Activated naive CD4-positive, alpha-beta T cell treated with anti-CD3 and anti-CD28 coated beads for 36 hours (primary cell): ENCODE measurements around the gene SPINT3. TPM values are rescaled to one million over a fixed set of nuclear protein-coding genes. Genes with fewer than 3 reads are reported as not detected.
"Not testable (repeated sequence)": the region's sequence is repeated elsewhere in the genome, so short reads cannot be mapped to it uniquely, and the experiment has no call there.

ENCODE experiments used
- CTCF ChIA-PET: fragments of 350-600 bp; sonication (Branson Sonifier 250); formaldehyde crosslinking; loops from one replicate; lab custom pipeline; 2021; ENCODE audit warnings: antibody characterized with exemption; lab: Charles Lee
- DNase-seq: peaks from one replicate; pipeline ENCODE4 v3.0.0-alpha.2; 2020
- H3K27ac Mint-ChIP-seq: one replicate; pipeline ENCODE4 v1.8.0; 2021; ENCODE audit warnings: mild to moderate bottlenecking, mixed read lengths
- H3K27me3 Mint-ChIP-seq: one replicate; pipeline ENCODE4 v1.8.0; 2021; ENCODE audit warnings: low read depth, mixed read lengths
- H3K36me3 Mint-ChIP-seq: one replicate; pipeline ENCODE4 v1.8.0; 2021; ENCODE audit warnings: low read depth, mixed read lengths
- H3K4me1 Mint-ChIP-seq: one replicate; pipeline ENCODE4 v1.8.0; 2021; ENCODE audit warnings: low read depth, mixed read lengths
- H3K4me3 Mint-ChIP-seq: one replicate; pipeline ENCODE4 v1.8.0; 2021; ENCODE audit warnings: mild to moderate bottlenecking, moderate library complexity, mixed read lengths
- H3K9me3 Mint-ChIP-seq: one replicate; pipeline ENCODE4 v1.8.0; 2021; ENCODE audit warnings: mixed read lengths
- intact Hi-C: fragments of 100-400 bp; cut with micrococcal nuclease; formaldehyde crosslinking; loops from one replicate; pipeline ENCODE4 v1.15.1; 2023
- total RNA-seq, 2 experiments: library from RNA; stranded (reverse); gene quantifications; one replicate each; pipeline ENCODE4 v1.2.3, GENCODE V29; 2021

Gene SPINT3
- total RNA-seq, 2 experiments from 2014 or later = not detected

DNA sequence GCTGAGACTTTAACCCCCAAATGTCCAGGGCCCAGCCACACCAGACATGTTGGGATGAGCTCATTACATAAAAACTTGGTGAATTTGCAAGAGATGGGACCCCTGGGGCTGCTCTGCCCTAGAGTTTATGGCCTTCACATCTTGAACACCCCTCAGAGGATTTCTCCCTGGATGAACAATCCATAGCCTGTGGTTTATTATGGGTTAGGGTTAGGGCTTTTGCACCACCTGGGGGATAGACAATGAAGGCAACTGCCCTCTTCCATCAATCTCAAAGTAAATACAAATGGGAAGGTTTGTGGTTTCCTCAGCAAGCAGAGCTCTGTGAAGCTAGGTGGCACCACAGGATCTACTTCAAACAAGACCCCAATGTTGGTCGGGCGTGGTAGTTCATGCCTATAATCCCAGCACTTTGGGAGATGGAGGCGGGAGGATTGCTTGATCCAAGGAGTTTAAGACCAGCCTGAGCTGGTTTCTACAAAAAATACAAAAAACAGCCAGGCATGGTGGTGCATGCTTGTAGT lies 17.4 kb downstream of the SPINT3 start:
- intact Hi-C loops = loop anchor here (10.0 kb wide), 1 partner anchor 63 kb away; no protein-coding TSS in a partner anchor
- no peaks in the 10 kb centered on the region for H3K36me3 Mint-ChIP-seq
- CTCF ChIA-PET = interaction anchor here (1.3 kb wide), 1 partner anchor 273 kb away, joined by 4 read pairs; no protein-coding TSS in a partner anchor
- no peaks in the 10 kb centered on the region for H3K4me1 Mint-ChIP-seq
- H3K27me3 Mint-ChIP-seq = peaks cover 15% of the 10 kb centered on the region
- DNase-seq = no peak
- H3K27ac Mint-ChIP-seq = no peak overlapping the region
- no peak overlapping the region for H3K4me3 Mint-ChIP-seq
- no peaks in the 10 kb centered on the region for H3K9me3 Mint-ChIP-seq

DNA sequence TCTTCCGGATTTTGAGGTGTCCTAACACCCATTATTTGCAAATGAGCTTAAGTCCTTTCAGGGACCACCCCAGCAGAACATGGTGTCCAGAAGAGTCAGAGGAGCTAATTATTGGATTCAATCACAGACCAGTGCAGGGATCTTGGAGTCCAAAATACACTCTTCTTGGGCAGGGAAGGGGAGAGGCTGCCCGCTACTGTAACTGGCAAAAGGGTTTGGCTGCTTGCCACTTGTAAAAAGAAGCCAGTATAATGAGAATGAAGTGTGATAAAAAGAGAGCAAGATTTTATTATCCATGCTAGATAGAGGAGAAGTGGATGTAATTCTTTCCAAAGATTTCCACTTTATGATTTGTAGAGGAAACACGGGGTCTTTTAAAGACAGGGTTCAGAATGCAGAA lies 19.3 kb downstream of the SPINT3 start:
- H3K27me3 Mint-ChIP-seq = peaks cover 17% of the 10 kb centered on the region
- intact Hi-C loops = loop anchor here (10.0 kb wide), 1 partner anchor 61 kb away; no protein-coding TSS in a partner anchor
- CTCF ChIA-PET = no interaction called here

DNA sequence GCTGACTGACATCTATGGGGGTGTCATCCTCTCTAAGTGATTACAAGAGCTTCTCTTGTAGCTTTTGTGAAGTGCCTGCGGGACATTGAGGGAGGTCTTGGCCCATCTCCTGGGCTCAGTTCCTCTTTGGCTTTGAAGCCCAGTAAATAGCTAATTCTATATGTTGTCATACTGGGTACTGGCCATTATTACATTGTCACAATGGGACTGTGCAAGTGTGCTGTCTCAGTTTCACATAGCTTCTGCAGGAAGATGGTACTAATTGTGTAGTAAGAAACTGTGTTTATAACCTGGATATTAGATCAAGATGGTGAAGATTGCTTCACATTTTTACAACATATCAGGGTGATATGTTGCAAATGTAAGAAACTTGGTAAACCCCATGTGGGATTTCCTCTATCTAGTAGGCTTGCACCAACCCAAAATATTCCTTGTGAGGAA lies 19.9 kb downstream of the SPINT3 start:
- H3K27me3 Mint-ChIP-seq = peaks cover 18% of the 10 kb centered on the region
- H3K36me3 Mint-ChIP-seq = no peaks in the 10 kb centered on the region
- H3K4me3 Mint-ChIP-seq = no peak overlapping the region
- no peak overlapping the region for H3K27ac Mint-ChIP-seq
- DNase-seq = no peak
- H3K9me3 Mint-ChIP-seq = no peaks in the 10 kb centered on the region
- intact Hi-C loops = loop anchor here (10.0 kb wide), 1 partner anchor 61 kb away; no protein-coding TSS in a partner anchor
- CTCF ChIA-PET = interaction anchor here (0.9 kb wide), 1 partner anchor 134 kb away, joined by 3 read pairs; the partner anchor contains the start of gene WFDC10A
- H3K4me1 Mint-ChIP-seq = no peaks in the 10 kb centered on the region

More for the DNA sequence above, 19.3 kb downstream of the SPINT3 start:
- H3K27ac Mint-ChIP-seq = no peak overlapping the region
- no peaks in the 10 kb centered on the region for H3K36me3 Mint-ChIP-seq
- no peaks in the 10 kb centered on the region for H3K9me3 Mint-ChIP-seq
- H3K4me1 Mint-ChIP-seq = no peaks in the 10 kb centered on the region
- H3K4me3 Mint-ChIP-seq = no peak overlapping the region
- DNase-seq = no peak

DNA sequence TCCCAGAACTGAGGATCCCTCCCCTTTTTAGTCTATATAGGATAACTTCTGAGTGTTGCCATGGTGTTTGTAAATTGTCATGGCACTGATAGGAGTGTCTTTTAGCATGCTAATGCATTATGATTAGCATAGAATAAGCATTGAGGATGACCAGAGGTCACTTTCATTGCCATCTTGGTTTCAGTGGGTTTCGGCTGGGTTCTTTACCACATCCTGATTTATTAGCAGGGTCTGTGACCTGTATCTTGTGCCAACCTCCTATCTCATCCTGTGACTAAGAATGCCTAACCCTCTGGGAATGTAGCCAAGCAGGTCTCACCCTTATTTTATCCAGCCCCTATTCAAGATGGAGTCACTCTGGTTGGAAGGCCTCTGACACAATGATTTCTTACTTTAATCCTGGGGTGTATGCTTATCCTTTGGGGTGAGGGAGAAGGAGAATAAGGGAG lies 26.3 kb downstream of the SPINT3 start:
- Mint-ChIP-seq H3K36me3 (no peaks in the 10 kb centered on the region), H3K4me1 (no peaks in the 10 kb centered on the region), H3K9me3 (no peaks in the 10 kb centered on the region), H3K27ac (no peak overlapping the region), H3K27me3 (peaks cover 17% of the 10 kb centered on the region), H3K4me3 (no peak overlapping the region)
- DNase-seq = no peak
- intact Hi-C loops = no loop called here
- CTCF ChIA-PET = interaction anchor here (0.6 kb wide), 1 partner anchor 622 kb away, joined by 5 read pairs; no protein-coding TSS in a partner anchor

DNA sequence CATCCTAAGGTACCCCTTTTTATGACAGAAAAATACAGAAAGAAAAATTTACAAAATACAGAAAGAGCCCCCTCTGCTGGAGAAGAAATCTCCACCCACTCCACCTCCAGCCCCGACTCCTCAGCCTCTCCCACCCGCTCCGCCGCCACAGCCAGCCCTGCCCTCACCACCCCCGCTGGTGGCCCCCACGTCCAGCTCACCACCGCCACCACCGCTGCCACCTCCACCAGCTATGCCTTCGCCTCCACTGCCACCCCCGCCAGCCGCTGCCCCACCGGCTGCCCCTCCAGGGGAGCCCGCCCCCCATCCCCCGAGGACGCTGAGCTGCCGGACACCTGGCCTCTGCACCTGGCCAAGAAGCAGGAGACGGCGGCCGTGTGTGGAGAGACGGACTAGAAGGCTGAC lies 28.2 kb downstream of the SPINT3 start:
- H3K36me3 Mint-ChIP-seq = no peaks in the 10 kb centered on the region
- intact Hi-C loops = no loop called here
- H3K27ac Mint-ChIP-seq = no peak overlapping the region
- CTCF ChIA-PET = no interaction called here
- H3K9me3 Mint-ChIP-seq = no peaks in the 10 kb centered on the region
- H3K4me3 Mint-ChIP-seq = no peak overlapping the region
- H3K4me1 Mint-ChIP-seq = no peaks in the 10 kb centered on the region
- no peak for DNase-seq
- peaks cover 15% of the 10 kb centered on the region for H3K27me3 Mint-ChIP-seq

DNA sequence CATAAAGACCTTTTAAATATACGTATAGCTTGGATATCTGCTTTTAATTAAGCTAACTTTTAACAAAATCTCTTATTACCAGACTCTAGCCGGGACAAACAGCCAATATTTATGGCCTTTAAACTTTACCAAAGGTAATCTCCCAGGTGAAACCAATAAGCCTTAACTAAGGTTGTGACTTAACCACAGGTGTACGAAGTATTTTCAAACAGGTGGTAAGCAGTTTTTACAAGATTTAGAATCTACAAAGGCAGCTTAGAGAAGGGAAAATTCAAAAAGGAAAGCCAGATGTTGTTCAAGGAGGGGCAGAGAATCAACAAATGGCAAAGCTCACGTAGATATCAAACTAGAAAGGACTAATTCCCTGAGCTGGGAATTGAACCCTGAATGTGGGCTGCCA lies 30.0 kb downstream of the SPINT3 start:
- H3K27me3 Mint-ChIP-seq = peaks cover 17% of the 10 kb centered on the region
- DNase-seq = no peak
- H3K27ac Mint-ChIP-seq = no peak overlapping the region
- intact Hi-C loops = no loop called here
- CTCF ChIA-PET = interaction anchor here (0.6 to 1.7 kb wide), 4 partner anchors 37 to 286 kb away, joined by 3 to 6 read pairs (median 4); no protein-coding TSS in a partner anchor
- H3K36me3 Mint-ChIP-seq = no peaks in the 10 kb centered on the region
- H3K4me3 Mint-ChIP-seq = no peak overlapping the region
- H3K9me3 Mint-ChIP-seq = no peaks in the 10 kb centered on the region
- no peaks in the 10 kb centered on the region for H3K4me1 Mint-ChIP-seq

DNA sequence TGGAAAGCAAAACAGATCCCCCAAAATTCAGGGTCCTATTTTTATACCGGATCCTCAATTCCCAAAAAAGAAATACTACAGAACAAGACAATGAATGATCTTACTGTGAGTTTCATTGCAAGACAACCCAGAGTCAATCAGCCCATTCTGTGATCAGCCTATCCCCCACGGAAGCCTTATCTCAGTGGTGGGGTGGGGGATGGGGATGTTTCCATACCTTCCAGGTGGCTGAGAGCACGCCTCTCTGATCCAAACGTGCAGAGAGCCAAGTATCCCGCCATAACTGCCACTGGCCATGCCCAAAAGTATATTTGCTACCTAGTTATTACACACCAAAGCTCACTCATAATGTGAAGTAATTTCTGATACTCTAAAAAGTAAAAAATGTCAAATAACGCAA lies 30.7 kb downstream of the SPINT3 start:
- Mint-ChIP-seq H3K9me3 (no peaks in the 10 kb centered on the region), H3K4me3 (no peak overlapping the region), H3K27ac (no peak overlapping the region), H3K4me1 (no peaks in the 10 kb centered on the region), H3K36me3 (no peaks in the 10 kb centered on the region), H3K27me3 (peaks cover 20% of the 10 kb centered on the region)
- intact Hi-C loops = no loop called here
- no peak for DNase-seq
- CTCF ChIA-PET = interaction anchor here (0.6 to 1.7 kb wide), 2 partner anchors 165 to 287 kb away, joined by 3 to 6 read pairs; no protein-coding TSS in a partner anchor

DNA sequence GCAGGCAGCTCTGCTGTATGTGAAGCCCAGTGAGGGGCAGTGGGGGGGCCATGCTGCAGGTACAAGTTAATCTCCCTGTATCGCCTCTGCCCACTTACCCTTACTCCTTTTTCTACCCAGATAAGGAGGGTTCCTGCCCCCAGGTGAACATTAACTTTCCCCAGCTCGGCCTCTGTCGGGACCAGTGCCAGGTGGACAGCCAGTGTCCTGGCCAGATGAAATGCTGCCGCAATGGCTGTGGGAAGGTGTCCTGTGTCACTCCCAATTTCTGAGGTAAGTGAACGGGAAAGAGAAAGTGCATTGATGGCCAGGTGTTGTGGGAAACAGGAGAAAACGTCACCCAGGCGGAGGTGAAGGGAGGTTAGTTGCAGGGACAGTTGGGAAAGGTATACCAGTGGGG lies 35.6 kb downstream of the SPINT3 start:
- H3K36me3 Mint-ChIP-seq = no peaks in the 10 kb centered on the region
- no peak for DNase-seq
- peaks cover 24% of the 10 kb centered on the region for H3K27me3 Mint-ChIP-seq
- intact Hi-C loops = no loop called here
- no peaks in the 10 kb centered on the region for H3K9me3 Mint-ChIP-seq
- H3K27ac Mint-ChIP-seq = no peak overlapping the region
- no peaks in the 10 kb centered on the region for H3K4me1 Mint-ChIP-seq
- H3K4me3 Mint-ChIP-seq = no peak overlapping the region
- CTCF ChIA-PET = no interaction called here

DNA sequence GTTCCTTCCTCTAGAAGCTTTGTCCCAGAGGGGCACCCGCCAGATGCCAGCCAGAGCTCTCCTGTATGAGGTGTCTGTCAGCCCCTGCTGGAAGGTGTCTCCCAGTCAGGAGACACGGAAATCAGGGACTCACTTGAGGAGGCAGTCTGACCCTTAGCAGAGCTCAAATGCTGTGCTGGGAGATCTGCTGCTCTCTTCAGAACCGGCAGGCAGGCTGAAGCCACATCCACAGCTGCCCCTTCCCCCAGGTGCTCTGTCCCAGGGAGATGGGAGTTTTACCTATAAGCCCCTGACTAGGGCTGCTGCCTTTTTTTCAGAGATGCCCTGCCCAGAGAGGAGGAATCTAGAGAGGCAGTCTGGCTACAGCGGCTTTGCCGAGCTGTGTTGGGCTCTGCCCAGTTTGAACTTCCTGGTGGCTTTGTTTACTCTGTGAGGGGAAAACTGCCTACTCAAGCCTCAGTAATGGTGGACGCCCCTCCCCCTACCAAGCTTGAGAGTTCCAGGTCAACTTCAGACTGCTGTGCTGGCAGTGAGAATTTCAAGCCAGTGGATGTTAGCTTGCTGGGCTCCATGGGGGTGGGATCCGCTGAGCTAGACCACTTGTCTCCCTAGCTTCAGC lies 37.8 kb downstream of the SPINT3 start:
- CTCF ChIA-PET = interaction anchor here (0.6 kb wide), 2 partner anchors 24 to 359 kb away, joined by 3 to 5 read pairs; no protein-coding TSS in a partner anchor
- peaks cover 33% of the 10 kb centered on the region for H3K27me3 Mint-ChIP-seq
- intact Hi-C loops, H3K27ac Mint-ChIP-seq, H3K4me3 Mint-ChIP-seq, H3K9me3 Mint-ChIP-seq, H3K36me3 Mint-ChIP-seq, H3K4me1 Mint-ChIP-seq, DNase-seq: not testable (repeated sequence)

DNA sequence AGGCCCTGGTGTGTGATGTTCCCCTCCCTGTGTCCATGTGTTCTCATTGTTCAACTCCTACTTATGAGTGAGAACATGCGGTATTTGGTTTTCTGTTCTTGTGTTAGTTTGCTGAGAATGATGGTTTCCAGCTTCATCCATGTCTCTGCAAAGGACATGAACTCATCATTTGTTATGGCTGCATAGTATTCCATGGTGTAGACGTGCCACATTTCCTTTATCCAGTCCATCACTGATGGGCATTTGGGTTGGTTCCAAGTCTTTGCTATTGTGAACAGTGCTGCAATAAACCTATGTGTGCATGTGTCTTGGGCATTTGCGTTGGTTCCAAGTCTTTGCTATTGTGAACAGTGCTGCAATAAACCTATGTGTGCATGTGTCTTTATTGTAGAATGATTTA lies 43.1 kb downstream of the SPINT3 start:
- H3K36me3 Mint-ChIP-seq, H3K9me3 Mint-ChIP-seq, H3K27ac Mint-ChIP-seq, CTCF ChIA-PET, intact Hi-C loops, H3K4me3 Mint-ChIP-seq, H3K4me1 Mint-ChIP-seq, DNase-seq: not testable (repeated sequence)
- peaks cover 49% of the 10 kb centered on the region for H3K27me3 Mint-ChIP-seq

DNA sequence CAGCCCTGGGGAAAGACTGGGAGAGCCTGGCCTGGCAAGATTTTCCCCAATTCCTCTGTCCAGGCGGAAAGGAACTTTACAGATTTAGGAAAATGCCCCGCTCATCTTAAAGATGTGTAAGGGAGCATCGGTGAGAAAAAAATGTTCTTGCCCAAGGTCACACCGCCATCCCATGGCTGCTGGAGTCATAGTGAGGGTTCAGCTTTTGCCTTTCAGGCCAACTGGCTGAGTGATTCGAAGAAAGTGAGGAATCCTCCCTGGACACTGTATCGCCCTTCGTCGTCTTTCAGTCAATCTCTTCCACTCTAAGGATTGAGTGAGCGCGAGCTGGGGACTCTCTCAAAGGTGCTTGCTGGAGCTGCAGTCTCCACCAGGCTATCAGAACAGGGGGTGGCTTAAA lies 44.5 kb downstream of the SPINT3 start:
- DNase-seq = peak; percentile 14
- intact Hi-C loops = no loop called here
- Mint-ChIP-seq H3K27me3 (peaks cover 49% of the 10 kb centered on the region), H3K9me3 (no peaks in the 10 kb centered on the region), H3K4me3 (peak overlapping the region; percentile 57), H3K27ac (no peak overlapping the region), H3K4me1 (peaks cover 8% of the 10 kb centered on the region), H3K36me3 (no peaks in the 10 kb centered on the region)
- CTCF ChIA-PET = no interaction called here

DNA sequence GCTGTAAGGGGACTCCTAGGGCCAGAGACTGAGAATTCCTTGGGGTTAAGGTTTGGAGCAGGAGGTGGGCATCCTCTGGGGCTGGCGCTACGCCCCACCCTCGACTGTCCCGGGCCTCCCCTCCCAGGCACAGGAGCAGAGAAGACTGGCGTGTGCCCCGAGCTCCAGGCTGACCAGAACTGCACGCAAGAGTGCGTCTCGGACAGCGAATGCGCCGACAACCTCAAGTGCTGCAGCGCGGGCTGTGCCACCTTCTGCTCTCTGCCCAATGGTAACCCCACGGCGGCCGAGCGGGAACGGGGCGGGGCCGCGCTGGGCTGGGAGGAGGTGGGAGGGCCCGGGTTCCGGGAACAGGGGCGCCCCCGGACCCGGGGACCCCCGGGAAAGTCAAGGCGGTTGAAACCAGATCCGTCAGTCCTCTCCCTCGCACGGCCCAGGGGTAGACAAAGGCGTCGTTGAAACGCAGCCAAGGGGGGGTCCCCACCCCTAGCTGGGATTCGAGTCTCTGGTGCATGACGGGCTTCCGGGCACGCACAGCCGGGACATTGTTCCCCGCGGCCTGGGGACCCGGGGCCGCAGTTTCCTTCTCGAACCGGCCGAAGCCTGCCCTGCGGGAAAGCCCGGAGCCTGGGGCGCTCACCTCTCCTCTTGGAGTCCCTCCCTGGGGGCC lies 45.0 kb downstream of the SPINT3 start:
- no peaks in the 10 kb centered on the region for H3K9me3 Mint-ChIP-seq
- H3K4me3 Mint-ChIP-seq = peak overlapping the region; percentile 57
- no peak overlapping the region for H3K27ac Mint-ChIP-seq
- CTCF ChIA-PET = interaction anchor here (0.6 to 0.8 kb wide), 2 partner anchors 295 to 301 kb away, joined by 3 to 6 read pairs; no protein-coding TSS in a partner anchor
- peak; percentile 56 for DNase-seq
- H3K4me1 Mint-ChIP-seq = peaks cover 8% of the 10 kb centered on the region
- H3K36me3 Mint-ChIP-seq = no peaks in the 10 kb centered on the region
- peaks cover 49% of the 10 kb centered on the region for H3K27me3 Mint-ChIP-seq
- intact Hi-C loops = no loop called here
